Large intestine (tissue), 3 donors: ENCODE data around the gene RNF222. TPM values are rescaled to one million over a fixed set of nuclear protein-coding genes. Genes with fewer than 3 reads are reported as not detected.

Source experiments
- DNase-seq, 2 donors: peaks; one replicate each; pipeline versions ENCODE4 v3.0.0 to v3.0.0-alpha.2; 2013
- H3K27ac ChIP-seq: one replicate; pipeline ENCODE4 v1.5.1; 2013; ENCODE audit warnings: low read length
- H3K27me3 ChIP-seq: 2 replicates; pipeline ENCODE4 v1.6.1; 2013; ENCODE audit warnings: low read length; ENCODE audit not compliant: control insufficient read depth, insufficient read depth
- H3K36me3 ChIP-seq: 2 replicates; pipeline ENCODE4 v1.6.1; 2013; ENCODE audit warnings: low read length; ENCODE audit not compliant: control insufficient read depth, insufficient read depth
- H3K4me1 ChIP-seq: one replicate; pipeline ENCODE4 v1.6.1; 2013; ENCODE audit warnings: low read length; ENCODE audit not compliant: control insufficient read depth, insufficient read depth
- H3K4me3 ChIP-seq: one replicate; pipeline ENCODE4 v1.5.1; 2013; ENCODE audit warnings: low read length
- H3K9me3 ChIP-seq: one replicate; pipeline ENCODE4 v1.6.1; 2013; ENCODE audit warnings: mild to moderate bottlenecking, low read depth, low read length, moderate library complexity; ENCODE audit not compliant: control insufficient read depth
- WGBS: methylation state at CpG from one replicate; pipeline ENCODE4 v1.1.5; 2013; ENCODE audit warnings: low lambda C conversion rate; ENCODE audit not compliant: insufficient coverage; 5-methylcytosine and 5-hydroxymethylcytosine counted together
- polyA plus RNA-seq: library from polyadenylated mRNA; unstranded; fragments of 120-200 nt; gene quantifications from one replicate; pipeline ENCODE4 v1.2.1, GENCODE V29; 2013

RNF222 gene
- polyA plus RNA-seq, 1 donor = 0.13 TPM

DNA sequence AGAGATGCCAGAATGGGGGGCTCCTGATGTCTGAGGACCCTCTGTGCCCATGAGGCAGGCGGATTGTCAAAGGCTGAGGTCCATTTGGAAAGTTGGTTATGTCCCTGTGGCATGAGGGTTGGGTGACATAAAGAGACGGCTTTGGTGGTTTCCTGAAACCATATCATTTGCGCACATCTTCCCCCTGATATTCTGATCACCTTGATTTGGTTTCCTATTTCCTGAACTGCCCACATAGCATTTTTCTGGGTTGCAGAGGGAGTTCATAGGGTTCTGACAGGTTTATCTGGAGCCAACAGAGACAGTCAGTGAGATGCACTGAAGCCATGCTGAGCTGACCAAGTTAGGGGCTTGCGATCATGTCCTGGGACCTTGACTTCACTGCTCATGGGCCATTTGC, 15.7 kb upstream of the RNF222 start:
- Histone ChIP-seq H3K36me3 (no peaks in the 10 kb centered on the region), H3K4me1 (peaks cover 7% of the 10 kb centered on the region), H3K27ac (no peak overlapping the region), H3K27me3 (peaks cover 2% of the 10 kb centered on the region), H3K4me3 (no peak overlapping the region), H3K9me3 (no peaks in the 10 kb centered on the region)
- WGBS = no CpG with 5 or more reads among the region's 4 CpGs
- DNase-seq = no peak

DNA sequence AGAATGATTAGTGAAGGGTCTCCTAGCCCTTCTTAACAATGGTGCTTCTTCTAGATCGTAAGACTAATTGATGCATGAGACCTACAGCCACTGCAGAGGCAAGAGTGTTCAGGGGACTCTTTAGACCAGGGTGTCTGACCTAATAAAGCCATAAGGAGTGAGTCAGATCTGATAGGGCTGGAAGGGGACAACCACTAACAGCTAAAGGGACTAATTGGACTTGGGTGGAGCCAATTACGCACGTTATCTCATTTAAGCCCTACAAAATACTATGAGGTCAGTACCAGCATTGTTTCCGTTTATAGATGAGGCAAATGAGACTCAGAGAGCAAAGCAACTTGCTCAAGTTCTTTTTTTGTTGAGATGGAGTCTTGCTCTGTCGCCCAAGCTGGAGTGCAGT, 14.5 kb upstream of the RNF222 start:
- H3K4me1 ChIP-seq = peaks cover 7% of the 10 kb centered on the region
- H3K36me3 ChIP-seq = no peaks in the 10 kb centered on the region
- H3K27ac ChIP-seq = no peak overlapping the region
- no peaks in the 10 kb centered on the region for H3K27me3 ChIP-seq
- no peak overlapping the region for H3K4me3 ChIP-seq
- WGBS = no CpG with 5 or more reads among the region's 5 CpGs
- H3K9me3 ChIP-seq = no peaks in the 10 kb centered on the region
- DNase-seq = peak; percentile 38 to 71

DNA sequence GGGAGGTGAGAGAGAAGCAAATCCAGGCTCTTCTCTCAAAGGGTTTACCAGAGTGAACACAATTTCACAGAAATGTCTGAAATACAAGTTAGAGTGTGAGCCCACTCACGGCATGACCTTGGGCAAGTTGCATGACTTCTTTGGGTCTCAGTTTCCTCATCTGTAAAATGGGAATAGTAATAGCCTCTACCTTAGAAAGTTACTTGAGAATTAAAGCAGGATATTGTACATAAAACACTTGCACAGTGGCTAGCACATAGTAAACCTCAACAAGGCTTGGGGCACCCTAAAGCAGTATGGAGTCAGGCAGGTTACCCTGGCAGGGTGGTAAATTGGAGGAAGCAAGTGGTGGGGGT, 13.2 kb upstream of the RNF222 start:
- Histone ChIP-seq H3K4me1 (peaks cover 7% of the 10 kb centered on the region), H3K4me3 (no peak overlapping the region), H3K27ac (no peak overlapping the region), H3K27me3 (no peaks in the 10 kb centered on the region), H3K36me3 (no peaks in the 10 kb centered on the region), H3K9me3 (no peaks in the 10 kb centered on the region)
- no CpG with 5 or more reads among the region's 1 CpG for WGBS
- no peak for DNase-seq

DNA sequence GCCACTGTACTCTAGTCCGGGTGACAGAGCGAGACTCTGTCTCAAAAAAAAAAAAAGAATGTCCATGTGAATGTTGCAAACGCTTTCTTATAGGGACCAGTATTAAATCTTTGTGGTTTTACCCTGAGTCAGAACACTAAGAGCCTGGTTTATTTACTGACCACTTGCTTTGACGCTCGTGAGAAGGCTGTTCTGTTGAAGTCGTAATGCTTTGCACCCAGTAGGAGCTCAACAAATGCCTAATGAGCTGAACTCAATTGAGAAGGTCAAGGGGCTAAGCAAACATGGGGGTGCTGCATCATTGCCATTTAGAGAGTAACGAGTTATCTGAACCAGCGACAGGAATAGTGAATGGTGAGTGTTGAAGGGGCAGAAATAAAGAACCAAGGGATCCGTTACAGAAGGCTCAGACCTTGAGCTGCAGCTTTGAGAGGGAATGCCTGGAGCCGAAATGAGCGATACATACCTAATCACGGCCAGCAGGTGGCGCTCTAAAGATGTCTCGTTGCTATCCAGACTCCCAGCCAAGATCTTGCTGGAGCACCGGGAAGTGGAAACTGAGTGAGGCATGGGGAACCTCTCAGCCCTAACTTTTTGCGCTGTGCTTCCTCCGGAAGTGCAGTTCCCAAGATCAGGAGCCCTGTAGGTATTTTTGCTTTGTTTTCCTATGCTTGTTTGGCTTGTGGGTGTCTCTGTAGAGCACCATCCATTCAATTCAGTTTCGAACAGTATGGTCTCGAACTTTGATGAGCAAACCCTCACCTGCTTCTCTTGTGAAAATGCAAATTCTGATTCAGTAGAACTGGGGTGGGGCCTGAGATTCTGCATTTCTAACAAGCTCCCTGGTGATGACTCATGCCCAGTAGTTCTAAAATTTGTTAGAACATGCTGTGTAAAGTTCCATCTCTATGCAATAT, 12.6 kb upstream of the RNF222 start:
- Histone ChIP-seq H3K27me3 (no peaks in the 10 kb centered on the region), H3K9me3 (no peaks in the 10 kb centered on the region), H3K4me3 (no peak overlapping the region), H3K36me3 (no peaks in the 10 kb centered on the region), H3K27ac (no peak overlapping the region), H3K4me1 (peaks cover 7% of the 10 kb centered on the region)
- DNase-seq = peak; percentile 77 to 79
- WGBS = 0% methylated on average over 1 of the region's 19 CpGs

DNA sequence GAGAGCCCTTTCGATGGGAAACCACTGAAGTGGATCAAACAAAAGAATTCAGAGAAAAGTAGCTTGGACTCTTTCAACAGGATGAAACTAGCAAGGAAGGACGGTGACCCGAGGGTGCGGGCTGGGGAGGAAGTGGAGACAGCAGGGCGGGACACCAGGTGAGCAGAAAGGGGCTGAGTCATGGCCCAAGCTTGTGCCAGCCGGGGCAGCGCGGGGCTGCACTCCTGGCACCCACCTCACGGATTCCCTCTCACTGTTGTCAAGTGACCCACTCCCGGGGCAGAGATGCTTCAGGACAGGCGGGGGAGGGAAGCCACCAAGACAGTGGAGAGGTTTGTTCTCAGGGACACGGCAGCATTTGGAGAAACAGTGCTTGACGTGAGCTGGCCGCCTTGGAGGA, 10.7 kb upstream of the RNF222 start:
- Histone ChIP-seq H3K9me3 (no peaks in the 10 kb centered on the region), H3K36me3 (no peaks in the 10 kb centered on the region), H3K27me3 (no peaks in the 10 kb centered on the region), H3K4me1 (peaks cover 7% of the 10 kb centered on the region), H3K4me3 (no peak overlapping the region), H3K27ac (no peak overlapping the region)
- no peak for DNase-seq
- WGBS = no CpG with 5 or more reads among the region's 14 CpGs

DNA sequence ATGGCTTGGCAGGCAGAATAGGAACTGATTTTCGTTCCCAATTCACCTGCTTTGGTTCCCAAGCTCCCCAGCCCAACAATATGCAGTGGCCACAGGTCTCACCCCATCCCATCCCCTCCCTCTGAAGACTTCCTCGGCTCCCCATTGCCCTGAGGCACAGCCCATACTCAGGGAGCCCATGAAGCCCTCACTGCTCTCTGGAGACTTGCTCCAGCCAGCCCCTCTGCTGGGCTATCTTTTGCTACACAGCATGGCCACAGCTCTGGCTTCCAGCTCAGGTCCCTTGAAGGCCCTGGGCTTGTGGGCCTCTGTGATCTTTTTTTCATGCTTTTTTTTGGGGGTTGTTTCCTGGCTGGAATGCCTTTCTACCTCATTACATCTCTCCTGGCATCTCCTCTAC, 8.5 kb upstream of the RNF222 start:
- Histone ChIP-seq H3K4me3 (no peak overlapping the region), H3K36me3 (no peaks in the 10 kb centered on the region), H3K9me3 (no peaks in the 10 kb centered on the region), H3K4me1 (no peaks in the 10 kb centered on the region), H3K27ac (no peak overlapping the region), H3K27me3 (no peaks in the 10 kb centered on the region)
- DNase-seq = no peak
- WGBS = no CpG with 5 or more reads among the region's 2 CpGs

DNA sequence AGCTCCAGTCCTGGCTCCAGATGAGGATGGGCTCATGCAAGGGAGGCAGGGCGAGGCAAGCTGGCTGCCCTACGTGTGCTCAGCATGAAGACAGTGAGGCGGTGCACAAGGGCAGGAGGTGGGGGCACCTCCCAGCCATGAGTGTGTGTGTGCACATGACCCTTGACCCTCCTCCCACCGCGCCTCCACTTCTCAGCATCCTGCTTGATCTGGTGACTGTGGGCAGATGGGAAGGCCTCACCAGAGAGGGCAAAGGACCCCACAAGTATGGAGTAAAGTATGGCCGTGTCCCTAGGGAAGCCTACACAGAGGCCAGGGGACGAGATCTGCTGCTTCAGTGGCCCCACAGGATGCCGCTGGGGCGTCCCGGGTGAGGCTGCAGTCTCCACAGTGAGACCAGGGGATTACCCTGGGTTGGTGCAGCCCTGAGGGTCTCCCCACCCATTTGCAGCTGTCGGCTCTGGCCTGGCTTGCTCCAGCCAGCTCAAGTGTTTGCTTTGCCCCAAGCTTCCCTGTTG, 7.9 kb upstream of the RNF222 start:
- Histone ChIP-seq H3K4me3 (no peak overlapping the region), H3K36me3 (no peaks in the 10 kb centered on the region), H3K4me1 (no peaks in the 10 kb centered on the region), H3K9me3 (no peaks in the 10 kb centered on the region), H3K27ac (no peak overlapping the region), H3K27me3 (no peaks in the 10 kb centered on the region)
- no CpG with 5 or more reads among the region's 11 CpGs for WGBS
- DNase-seq = no peak

DNA sequence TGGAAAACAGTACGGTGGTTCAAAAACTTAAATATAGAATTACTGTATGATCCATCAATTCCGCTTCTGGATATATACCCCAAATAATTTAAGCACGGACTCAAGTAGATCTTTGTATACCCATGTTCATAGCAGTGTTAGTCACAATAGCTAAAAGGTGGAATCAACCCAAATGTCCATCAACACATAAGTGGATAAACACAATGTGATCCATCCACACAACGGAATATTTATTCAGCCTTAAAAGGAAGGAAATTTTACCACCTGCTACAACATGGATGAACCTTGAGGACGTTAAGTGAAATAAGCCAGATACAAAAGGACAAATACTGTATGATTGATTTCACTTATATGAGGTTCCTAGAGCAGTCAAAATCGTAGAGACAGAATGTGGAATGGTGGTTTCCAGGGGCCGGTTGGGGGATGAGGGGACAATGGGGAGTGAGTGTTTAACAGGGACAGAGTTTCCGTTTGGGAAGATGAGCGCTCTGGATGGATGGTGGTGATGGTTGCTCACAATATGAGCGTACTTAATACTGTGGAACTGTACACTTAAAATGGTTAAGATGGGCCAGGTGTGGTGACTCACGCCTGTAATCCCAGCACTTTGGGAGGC, 5.4 kb upstream of the RNF222 start:
- Histone ChIP-seq H3K9me3 (no peaks in the 10 kb centered on the region), H3K27ac (no peak overlapping the region), H3K4me3 (no peak overlapping the region), H3K27me3 (peaks cover 2% of the 10 kb centered on the region), H3K4me1 (no peaks in the 10 kb centered on the region), H3K36me3 (no peaks in the 10 kb centered on the region)
- WGBS = 80% methylated on average over 2 of the region's 11 CpGs
- DNase-seq = no peak

DNA sequence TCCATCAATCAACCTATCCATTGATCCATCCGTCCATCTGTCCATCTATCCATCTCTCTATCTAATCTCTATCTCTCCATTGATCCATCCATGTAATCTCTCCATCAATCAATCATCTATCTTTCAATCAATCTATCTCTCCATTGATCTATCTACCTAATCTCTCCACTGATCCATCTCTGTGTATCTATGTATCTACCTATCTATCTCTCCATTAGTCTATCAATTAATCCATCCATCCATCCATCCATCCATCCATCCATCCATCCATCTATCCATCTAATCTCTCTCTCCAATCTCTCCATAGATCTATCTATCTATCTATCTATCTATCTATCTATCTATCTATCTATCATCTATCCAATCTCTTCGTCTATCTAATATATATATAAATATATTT, 3.5 kb upstream of the RNF222 start:
- DNase-seq = no peak
- no peaks in the 10 kb centered on the region for H3K36me3 ChIP-seq
- H3K4me3 ChIP-seq = no peak overlapping the region
- no peak overlapping the region for H3K27ac ChIP-seq
- peaks cover 16% of the 10 kb centered on the region for H3K27me3 ChIP-seq
- H3K4me1 ChIP-seq = no peaks in the 10 kb centered on the region
- no peaks in the 10 kb centered on the region for H3K9me3 ChIP-seq
- 83% methylated on average over 2 of the region's 2 CpGs for WGBS

DNA sequence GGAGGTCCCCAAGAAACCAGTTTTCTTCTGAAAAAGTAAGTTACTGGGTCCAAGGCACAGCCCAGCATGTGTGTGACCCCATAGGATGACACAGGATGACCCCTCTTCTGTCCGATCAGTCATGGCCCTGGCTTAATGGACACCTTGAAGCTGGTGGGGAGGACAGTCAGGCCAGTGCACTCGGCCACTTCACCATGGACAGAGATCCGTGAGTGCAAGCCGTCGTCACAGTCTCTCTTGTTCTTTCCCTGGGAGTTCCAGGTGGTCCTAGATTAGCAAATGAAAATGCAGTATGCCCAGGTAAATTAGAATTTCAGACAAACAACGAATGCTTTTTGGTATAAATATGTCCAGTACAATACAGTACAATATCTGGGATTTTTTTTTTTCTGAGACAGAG, 1.4 kb upstream of the RNF222 start:
- no peak for DNase-seq
- no peaks in the 10 kb centered on the region for H3K36me3 ChIP-seq
- no CpG with 5 or more reads among the region's 6 CpGs for WGBS
- H3K4me1 ChIP-seq = no peaks in the 10 kb centered on the region
- H3K4me3 ChIP-seq = no peak overlapping the region
- peaks cover 31% of the 10 kb centered on the region for H3K27me3 ChIP-seq
- H3K9me3 ChIP-seq = no peaks in the 10 kb centered on the region
- H3K27ac ChIP-seq = no peak overlapping the region
